K562 (cell line): ENCODE measurements around the gene HRAS. TPM values are rescaled to one million over a fixed set of nuclear protein-coding genes. Genes with fewer than 3 reads are reported as not detected.

ENCODE experiments used
- ARHGAP35 ChIP-seq: fragments of 450-650 bp; IDR thresholded peaks from 2 replicates; pipeline ENCODE4 v1.6.1; 2018; ENCODE audit not compliant: partially characterized antibody
- CBFA2T2 ChIP-seq: fragments of 450-650 bp; conservative IDR thresholded peaks from 2 replicates; pipeline ENCODE4 v1.6.1; 2017; ENCODE audit warnings: mild to moderate bottlenecking
- CUX1 ChIP-seq: fragments of 200-800 bp; sonication (Bioruptor generic); IDR thresholded peaks from 2 replicates; pipeline ENCODE4 v1.6.1; 2016; ENCODE audit warnings: missing genetic modification characterization, missing compliant biosample characterization
- FOXJ2 ChIP-seq: fragments of 200-800 bp; sonication (Bioruptor generic); IDR thresholded peaks from 2 replicates; pipeline ENCODE4 v1.6.1; 2016; ENCODE audit warnings: missing genetic modification characterization, missing compliant biosample characterization
- FOXO4 ChIP-seq: fragments of 450-650 bp; formaldehyde crosslinking; IDR thresholded peaks from 2 replicates; pipeline ENCODE4 v1.4.0; 2020; ENCODE audit warnings: mild to moderate bottlenecking, moderate library complexity
- KAT2B ChIP-seq: IDR thresholded peaks from one replicate; pipeline ENCODE4 v1.6.1; 2012; ENCODE audit warnings: low read depth, mild to moderate bottlenecking, control low read depth, inconsistent platforms, low read length, moderate library complexity
- MCM7 ChIP-seq, 2 experiments: fragments of 450-650 bp; IDR thresholded peaks; 2 replicates each; pipeline ENCODE4 v1.6.1; 2016 to 2018
- RHOXF2B ChIP-seq: fragments of 250-450 bp; sonication (Bioruptor Pico); conservative IDR thresholded peaks from 2 replicates; pipeline ENCODE4 v1.5.1; 2021
- SNIP1 ChIP-seq: fragments of 450-650 bp; IDR thresholded peaks from 2 replicates; pipeline ENCODE4 v1.7.1; 2017; ENCODE audit warnings: low read depth, mild to moderate bottlenecking
- TAF1 ChIP-seq: IDR thresholded peaks from 2 replicates; pipeline ENCODE4 v1.6.1; 2011; ENCODE audit warnings: mild to moderate bottlenecking, low read length, moderate library complexity; ENCODE audit not compliant: insufficient read depth, control insufficient read depth, severe bottlenecking; ENCODE audit errors: extremely low read depth
- ZFX ChIP-seq: sonication (generic); formaldehyde crosslinking; IDR thresholded peaks from 2 replicates; pipeline ENCODE4 v1.8.0; 2022; ENCODE audit warnings: mild to moderate bottlenecking, missing genetic modification reagents, moderate library complexity
- ZNF224 ChIP-seq: sonication (generic); formaldehyde crosslinking; IDR thresholded peaks from 2 replicates; pipeline ENCODE4 v1.8.0; 2022; ENCODE audit warnings: mild to moderate bottlenecking, missing genetic modification reagents
- ZNF232 ChIP-seq: sonication (generic); formaldehyde crosslinking; IDR thresholded peaks from 2 replicates; pipeline ENCODE4 v1.8.0; 2022; ENCODE audit warnings: mild to moderate bottlenecking, missing genetic modification reagents
- ZNF280A ChIP-seq: fragments of 450-650 bp; IDR thresholded peaks from 2 replicates; pipeline ENCODE4 v1.6.1; 2018; ENCODE audit warnings: mild to moderate bottlenecking, low read depth; ENCODE audit not compliant: partially characterized antibody
- ZNF282 ChIP-seq: sonication (generic); formaldehyde crosslinking; IDR thresholded peaks from 2 replicates; pipeline ENCODE4 v1.8.1; 2023; ENCODE audit warnings: missing genetic modification reagents
- ZNF518B ChIP-seq: fragments of 250-450 bp; sonication (Bioruptor Pico); IDR thresholded peaks from 2 replicates; pipeline ENCODE4 v1.5.0; 2021; ENCODE audit warnings: mild to moderate bottlenecking, moderate library complexity
- polyA plus RNA-seq, 8 experiments: library from polyadenylated mRNA; depleted of rRNA in 4 of 8; stranded (reverse) in 5 of 8; unstranded in 3 of 8; fragments of >200 nt; fragmentation: Nextera tagmentation in 2 of 8; fragmentation: Illumina TruSeq in 1 of 8; extraction: Ambion mirVana in 2 of 8; extraction: Trizol in 1 of 8; gene quantifications; 2 replicates each; pipeline versions ENCODE4 v1.2.1 to v1.2.3, GENCODE V29; 2011 to 2014; ENCODE audit warnings: inconsistent platforms in 1 of 8, missing spikeins in 1 of 8
- total RNA-seq, 7 experiments: library from RNA; depleted of rRNA in 6 of 7; stranded (reverse); fragments of >200 nt in 6 of 7; fragmentation: Illumina TruSeq in 2 of 7; extraction: Trizol in 2 of 7; gene quantifications; 2 replicates each; pipeline versions ENCODE4 v1.2.1 to v1.2.3, GENCODE V29; 2011 to 2021; ENCODE audit warnings: low replicate concordance in 1 of 7

HRAS gene
- total and polyA plus RNA-seq, 9 of the 15 experiments (the other 6 are each of a cell fraction or from before 2014, with no cell fraction given): 2.8 to 73.5 (median 29.6) TPM

GRCh38 chr11:506238-506994 is 29.0 kb downstream of the HRAS start (continued):
- no peak; the same call in 1 of the 2 replicates for TF ChIP-seq CUX1 (CRISPR knock-in tag)
- TF ChIP-seq CBFA2T2: 0 out of 2 replicates have a peak, but pooled peaks have one; percentile 17
- no peak for TF ChIP-seq FOXO4 (CRISPR knock-in tag)
- no peak for TF ChIP-seq ZNF282 (CRISPR knock-in tag)
- no peak for TF ChIP-seq ZNF232 (CRISPR knock-in tag)
- no peak for TF ChIP-seq KAT2B
- TF ChIP-seq MCM7 (IDR thresholded peaks at IDR 0.05): no peak
- TF ChIP-seq SNIP1: no peak
- TF ChIP-seq RHOXF2B (CRISPR knock-in tag): no peak
- no peak for TF ChIP-seq ZNF518B (CRISPR knock-in tag)
- peak; percentile 25 for TF ChIP-seq TAF1
- no peak; the same call in 1 of the 2 replicates for TF ChIP-seq FOXJ2 (tag)
- TF ChIP-seq ARHGAP35: no peak
- no peak for TF ChIP-seq ZNF280A
- TF ChIP-seq ZFX (CRISPR knock-in tag): no peak
- TF ChIP-seq ZNF224 (CRISPR knock-in tag): no peak
